Right atrium auricular region (tissue), 2 donors: Measurements from ENCODE around the gene PPP4R3B. TPM values are rescaled to one million over a fixed set of nuclear protein-coding genes. Genes with fewer than 3 reads are reported as not detected.
A peak's percentile ranks its signal among the peaks of the same experiment; 100 is the strongest.

Experiments used
- DNase-seq: peaks from one replicate; pipeline ENCODE4 v3.0.0-alpha.2; 2019; ENCODE audit warnings: low spot score
- H3K27ac ChIP-seq, 2 donors: fragments of 200-600 bp; sonication (generic); 1 replicate in 1 of 2; 2 replicates in 1 of 2; pipeline ENCODE4 v1.5.1; 2016 to 2019
- H3K27me3 ChIP-seq, 2 donors: fragments of 200-600 bp; sonication (generic); one replicate each; pipeline versions ENCODE4 v1.5.1 to v1.6.0; 2017 to 2019
- H3K36me3 ChIP-seq: fragments of 200-600 bp; sonication (generic); one replicate; pipeline ENCODE4 v1.5.1; 2016
- H3K4me1 ChIP-seq, 2 donors: fragments of 200-600 bp; sonication (generic); one replicate each; pipeline versions ENCODE4 v1.5.1 to v1.6.0; 2017 to 2019
- H3K4me3 ChIP-seq, 2 donors: fragments of 200-600 bp; sonication (generic); 1 replicate in 1 of 2; 2 replicates in 1 of 2; pipeline ENCODE4 v1.5.1; 2017 to 2019; ENCODE audit warnings: mild to moderate bottlenecking in 1 of 2, moderate library complexity in 1 of 2
- H3K9me3 ChIP-seq, 2 donors: fragments of 200-600 bp; sonication (generic); one replicate each; pipeline ENCODE4 v1.5.1; 2019
- CTCF ChIP-seq, 2 donors: fragments of 200-600 bp; sonication (generic); IDR thresholded peaks; one replicate each; pipeline ENCODE4 v1.5.1; 2019; ENCODE audit warnings: antibody characterized with exemption in 2 of 2
- total RNA-seq, 2 donors: library from RNA; depleted of rRNA; stranded (reverse); fragments of >200 nt; gene quantifications; one replicate each; pipeline ENCODE4 v1.1.0, GENCODE V29; 2016

The PPP4R3B gene
- total RNA-seq, 2 donors from 2014 or later, result 22.8 to 23.4 TPM

GRCh38 chr2:55524884-55525437 is 92.5 kb downstream of the PPP4R3B start:
- Histone ChIP-seq H3K4me1 (peaks cover 0 to 8% of the 10 kb centered on the region in 2 donors), H3K36me3 (peaks cover 45% of the 10 kb centered on the region), H3K27me3 (no peaks in the 10 kb centered on the region), H3K4me3 (no peak overlapping the region), H3K27ac (no peak overlapping the region), H3K9me3 (no peaks in the 10 kb centered on the region)
- no peak for TF ChIP-seq CTCF (IDR thresholded peaks at IDR 0.05)
- no peak for DNase-seq

- DNase-seq, result no peak
- H3K27ac ChIP-seq, result peak overlapping the region; percentile 81 to 89
- peaks cover 17% of the 10 kb centered on the region for H3K36me3 ChIP-seq
- peak overlapping the region; percentile 74 to 84 for H3K4me3 ChIP-seq
- no peaks in the 10 kb centered on the region for H3K9me3 ChIP-seq
- no peaks in the 10 kb centered on the region for H3K27me3 ChIP-seq
- H3K4me1 ChIP-seq, result peaks cover 0 to 13% of the 10 kb centered on the region in 2 donors
- TF ChIP-seq CTCF (IDR thresholded peaks at IDR 0.05), result no peak
Observed at GRCh38 chr2:55519938-55520885, 97.2 kb downstream of the PPP4R3B start.

DNA sequence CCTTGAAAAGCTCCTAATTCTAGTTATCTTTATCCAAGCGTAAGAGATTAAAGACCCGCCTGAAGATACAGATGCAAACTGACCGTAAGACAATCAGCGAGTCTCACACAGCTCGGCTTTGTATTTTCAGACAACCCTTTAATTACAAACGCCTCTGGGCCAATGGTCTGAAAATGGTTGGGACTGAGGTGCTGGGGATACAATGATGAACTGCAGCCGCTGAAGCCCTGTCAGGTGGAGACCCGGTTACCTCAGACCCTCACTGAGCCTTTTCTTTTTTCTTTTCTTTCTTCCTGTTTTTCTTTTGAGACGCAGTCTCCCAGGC is 98.6 kb downstream of the PPP4R3B start:
- Histone ChIP-seq H3K27me3 (no peaks in the 10 kb centered on the region), H3K36me3 (peaks cover 3% of the 10 kb centered on the region)
- TF ChIP-seq CTCF (IDR thresholded peaks at IDR 0.05), result no peak

DNA sequence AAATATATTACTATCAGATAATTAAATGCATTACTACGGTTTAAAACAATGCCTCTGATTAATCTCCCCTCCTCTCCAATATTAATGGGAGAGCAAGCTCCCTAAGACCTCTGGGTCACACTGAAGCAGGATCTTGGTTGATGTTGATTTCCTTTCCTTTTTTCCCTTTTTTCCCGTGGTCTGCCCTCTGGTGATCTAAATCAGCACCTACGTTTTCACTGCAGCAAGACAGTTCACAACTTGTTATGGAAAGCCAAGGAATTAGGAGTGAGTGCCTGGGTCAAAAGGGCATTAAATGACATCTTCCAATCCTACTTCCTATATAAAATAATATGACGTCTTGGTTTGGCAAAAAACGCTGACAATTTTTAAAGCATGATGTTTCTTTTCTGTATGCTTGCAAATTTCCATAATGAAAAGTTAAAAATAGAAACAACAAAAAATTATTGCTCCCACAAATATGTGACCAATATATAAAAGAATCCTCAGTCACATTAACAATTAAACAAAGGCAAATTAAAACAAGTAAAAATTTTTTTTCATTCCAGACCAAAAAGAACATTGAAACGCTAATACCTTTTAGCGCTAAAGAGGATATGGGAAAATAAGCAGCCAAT is 105.8 kb downstream of the PPP4R3B start:
- no peaks in the 10 kb centered on the region for H3K4me1 ChIP-seq
- H3K36me3 ChIP-seq, result no peaks in the 10 kb centered on the region
- no peak overlapping the region for H3K27ac ChIP-seq
- DNase-seq, result no peak
- no peak overlapping the region for H3K4me3 ChIP-seq
- H3K9me3 ChIP-seq, result no peaks in the 10 kb centered on the region
- H3K27me3 ChIP-seq, result no peaks in the 10 kb centered on the region
- TF ChIP-seq CTCF (IDR thresholded peaks at IDR 0.05), result peak in 1 of 2 donors; percentile 44

More for the DNA sequence above, 98.6 kb downstream of the PPP4R3B start:
- H3K27ac ChIP-seq, result peak overlapping the region; percentile 81 to 89
- no peaks in the 10 kb centered on the region for H3K9me3 ChIP-seq
- DNase-seq, result no peak
- peaks cover 0 to 13% of the 10 kb centered on the region in 2 donors for H3K4me1 ChIP-seq
- peak overlapping the region; percentile 74 to 84 for H3K4me3 ChIP-seq

GRCh38 chr2:55502590-55503141 is 114.8 kb downstream of the PPP4R3B start:
- Histone ChIP-seq H3K4me1 (no peaks in the 10 kb centered on the region), H3K27me3 (no peaks in the 10 kb centered on the region), H3K4me3 (no peak overlapping the region), H3K9me3 (no peaks in the 10 kb centered on the region), H3K27ac (no peak overlapping the region), H3K36me3 (no peaks in the 10 kb centered on the region)
- no peak for DNase-seq
- TF ChIP-seq CTCF (IDR thresholded peaks at IDR 0.05), result no peak
